Stimulated activated CD4-positive, alpha-beta T cell treated with anti-CD3 and anti-CD28 coated beads, Interleukin-4, amount 100 ng/mL, for 4 hours (primary cell): ENCODE results near the gene CTTNBP2.

Source experiments
- DNase-seq, 2 experiments: peaks; one replicate each; pipeline ENCODE4 v3.0.0-alpha.2; 2020

Gene CTTNBP2

GRCh38 chr7:117871778-117872538, 1.3 kb downstream of the CTTNBP2 start:
- no peak for DNase-seq

GRCh38 chr7:117871401-117871777, 1.9 kb downstream of the CTTNBP2 start:
- no peak for DNase-seq

- DNase-seq, result no peak
These were observed 2.7 kb downstream of the CTTNBP2 start for GRCh38 chr7:117870448-117871130.

DNA sequence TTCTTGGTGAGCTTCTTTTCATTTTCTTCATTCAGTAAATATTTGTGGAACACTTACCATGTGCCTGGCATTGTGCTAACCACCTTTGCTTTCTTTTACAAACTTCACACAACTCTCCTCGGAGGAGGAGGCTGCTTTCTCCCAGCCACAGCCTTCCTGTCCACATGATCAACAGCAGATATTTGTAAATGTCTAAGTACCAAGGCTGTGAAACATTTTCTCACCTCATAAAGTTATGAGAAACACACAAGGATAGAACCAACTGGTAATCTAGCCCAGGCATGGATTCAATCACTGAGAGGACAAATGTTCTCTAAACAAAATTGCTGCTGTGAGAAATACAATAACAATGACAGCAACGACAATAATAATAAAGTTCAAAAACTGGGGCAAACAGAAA, 3.9 kb downstream of the CTTNBP2 start:
- DNase-seq, result no peak

GRCh38 chr7:117863618-117864017, 9.6 kb downstream of the CTTNBP2 start:
- no peak for DNase-seq

GRCh38 chr7:117862378-117862777, 10.9 kb downstream of the CTTNBP2 start:
- DNase-seq, result no peak

GRCh38 chr7:117859246-117859812, 13.9 kb downstream of the CTTNBP2 start:
- no peak for DNase-seq

- DNase-seq, result no peak
These were observed 14.5 kb downstream of the CTTNBP2 start for GRCh38 chr7:117858712-117859111.

DNA sequence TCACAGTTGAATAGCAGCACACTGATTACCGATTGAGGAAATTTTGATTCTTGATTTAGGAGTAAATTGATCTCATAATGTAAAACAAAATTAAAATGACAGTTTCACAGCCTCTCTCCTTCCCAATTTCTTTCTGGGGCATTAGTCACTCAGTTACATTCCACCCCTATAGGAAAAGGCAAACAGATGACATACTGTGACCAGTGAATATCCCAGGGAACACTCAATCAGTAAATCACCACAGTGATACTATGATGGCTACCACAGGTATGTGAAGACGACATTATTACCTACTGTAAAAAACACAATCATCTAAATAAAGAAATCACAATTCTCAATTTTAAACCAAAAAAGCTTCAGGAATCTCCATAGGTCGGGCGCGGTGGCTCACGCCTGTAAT, 15.5 kb downstream of the CTTNBP2 start:
- no peak for DNase-seq

DNA sequence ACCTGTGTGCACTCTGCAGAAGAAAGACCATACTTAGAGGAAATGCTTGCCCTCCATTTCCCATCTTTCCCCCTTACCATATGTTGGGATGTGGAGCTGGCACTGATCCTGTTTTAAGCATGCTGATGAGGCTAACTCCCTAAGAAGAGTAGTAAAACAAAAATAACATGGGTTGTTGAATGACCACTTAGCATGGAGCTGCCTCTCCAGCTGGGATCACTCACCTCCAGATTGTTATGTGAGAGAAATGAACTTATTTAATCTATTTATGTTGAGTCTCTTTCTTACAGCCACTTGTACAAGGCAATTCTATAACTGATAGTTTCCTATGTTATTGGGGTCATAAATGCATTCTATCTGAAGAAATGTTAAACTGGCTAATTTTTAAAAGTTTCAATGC, 17.0 kb downstream of the CTTNBP2 start:
- DNase-seq, result no peak

- DNase-seq, result no peak
These were observed 19.1 kb downstream of the CTTNBP2 start for GRCh38 chr7:117854186-117854585.

DNA sequence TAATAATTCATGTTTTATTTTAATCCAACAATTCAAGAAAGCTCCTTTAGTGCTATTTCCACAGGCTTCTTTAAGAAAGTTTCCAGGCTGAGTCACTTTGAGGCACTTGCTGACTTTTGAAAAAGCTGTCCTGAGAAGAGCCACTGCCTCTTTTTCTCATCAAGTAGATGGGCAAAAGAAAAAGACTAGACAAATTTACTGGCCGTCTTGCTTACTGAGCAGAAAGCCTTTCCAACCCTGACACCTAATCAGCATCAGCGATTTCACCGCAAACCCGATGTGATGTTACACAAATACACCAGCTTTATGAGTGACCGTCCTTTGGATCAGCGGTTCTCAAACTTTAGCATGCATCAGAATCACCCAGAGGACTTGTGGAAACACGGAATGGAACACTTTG, 24.3 kb downstream of the CTTNBP2 start:
- no peak for DNase-seq

DNA sequence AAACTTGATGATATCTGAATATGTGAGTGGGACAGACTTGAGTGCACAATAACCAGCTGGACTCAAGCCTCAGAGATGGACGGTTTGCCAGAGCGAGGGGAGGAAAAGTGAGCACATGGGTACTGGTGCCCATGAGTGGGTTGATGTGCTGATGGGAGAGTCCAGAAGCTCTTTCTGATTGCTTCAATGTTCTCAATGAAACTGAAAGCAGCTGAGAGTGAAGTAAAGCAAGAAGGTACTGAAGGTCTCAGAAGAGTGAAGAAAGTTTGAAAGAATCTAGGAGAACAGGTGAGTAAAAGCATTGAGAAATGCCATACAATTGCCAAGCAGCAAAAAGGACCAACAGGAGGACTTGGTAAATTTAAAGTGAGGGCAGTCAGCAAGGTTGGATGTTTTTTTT, 28.6 kb downstream of the CTTNBP2 start:
- no peak for DNase-seq

DNA sequence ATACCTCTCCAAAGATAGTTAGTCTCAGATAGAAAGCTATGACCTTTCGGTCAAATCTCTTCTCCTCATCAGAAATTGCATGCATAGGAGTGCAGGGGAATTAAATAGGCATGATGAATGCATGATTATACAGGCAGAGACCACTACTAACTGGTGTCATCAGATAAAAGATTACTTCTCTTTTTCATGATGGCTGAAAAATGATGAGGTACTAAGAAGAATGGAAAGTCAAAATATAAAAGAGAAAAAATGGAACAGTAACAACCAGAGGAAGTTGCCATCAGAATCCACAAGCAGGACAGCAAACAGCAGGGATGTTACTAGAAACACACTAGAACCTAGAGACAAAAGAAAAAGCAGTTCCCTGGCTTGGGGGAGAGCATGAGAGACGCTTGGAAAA, 31.6 kb downstream of the CTTNBP2 start:
- DNase-seq, result no peak

- no peak for DNase-seq
These were observed 32.2 kb downstream of the CTTNBP2 start for GRCh38 chr7:117841011-117841410.

GRCh38 chr7:117839507-117839906, 33.7 kb downstream of the CTTNBP2 start:
- no peak for DNase-seq

- DNase-seq, result no peak
These were observed 35.4 kb downstream of the CTTNBP2 start for GRCh38 chr7:117837841-117838240.

- no peak for DNase-seq
These were observed 38.1 kb downstream of the CTTNBP2 start for GRCh38 chr7:117835016-117835664.

- no peak for DNase-seq
These were observed 42.8 kb downstream of the CTTNBP2 start for GRCh38 chr7:117830422-117830954.

- DNase-seq, result no peak
These were observed 43.7 kb downstream of the CTTNBP2 start for GRCh38 chr7:117829450-117830117.

DNA sequence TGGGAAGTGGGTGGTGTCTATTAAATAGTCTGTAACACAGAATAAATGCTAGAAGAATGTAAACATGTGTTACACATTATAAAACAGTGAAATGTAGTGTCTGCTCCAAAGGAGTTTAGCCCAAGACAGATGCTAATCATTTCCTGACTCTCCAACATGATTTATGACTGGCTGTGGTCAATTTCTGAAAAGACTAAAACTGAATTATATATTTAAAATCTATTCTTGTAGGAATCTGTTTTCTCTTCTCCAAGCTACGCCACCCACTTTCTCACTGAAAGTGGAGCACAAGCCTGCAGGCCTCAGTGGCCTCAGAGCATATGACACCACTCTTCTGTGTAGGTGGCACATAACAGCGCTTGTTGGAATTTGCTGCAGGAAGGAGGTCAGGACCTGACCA, 44.4 kb downstream of the CTTNBP2 start:
- no peak for DNase-seq

GRCh38 chr7:117827862-117828261, 45.4 kb downstream of the CTTNBP2 start:
- no peak for DNase-seq

GRCh38 chr7:117825132-117825531, 48.1 kb downstream of the CTTNBP2 start:
- no peak for DNase-seq
